ENCODE data around the gene PDPK1.

PDPK1 gene

GRCh38 chr16:2529061-2529931, 8.5 kb upstream of the PDPK1 start:
- H3K36me3 ChIP-seq (replicated peaks; ENCODE audit: low read depth, low read length): peaks cover 15% of the 10 kb centered on the region
- no peaks in the 10 kb centered on the region for H3K27me3 ChIP-seq (ENCODE audit: low read depth, low read length)
- no peak overlapping the region for H3K4me3 ChIP-seq (ENCODE audit: low read length)
- H3K4me1 ChIP-seq (ENCODE audit: low read length): peaks cover 6% of the 10 kb centered on the region; the same call in 1 of the 2 replicates
- TF ChIP-seq EZH2phosphoT487 (IDR thresholded peaks at IDR 0.05; ENCODE audit: low read depth): no peak
- no peak for TF ChIP-seq CTCF (IDR thresholded peaks at IDR 0.05; ENCODE audit: low read depth, low read length)
- H4K20me1 ChIP-seq (ENCODE audit: insufficient read depth, low read length): no peaks in the 10 kb centered on the region
- H3K27ac ChIP-seq (ENCODE audit: low read length): no peak overlapping the region
- H2AFZ ChIP-seq (ENCODE audit: low read depth, low read length): no peak overlapping the region
- no peak overlapping the region for H3K9ac ChIP-seq (ENCODE audit: low read length)
- no peaks in the 10 kb centered on the region for H3K9me3 ChIP-seq (ENCODE audit: insufficient read depth, low read length)
- H3K79me2 ChIP-seq (ENCODE audit: low read length): no peaks in the 10 kb centered on the region
- no peak overlapping the region for H3K4me2 ChIP-seq (ENCODE audit: low read length)

- Histone ChIP-seq H3K4me3 (ENCODE audit: low read length) (no peak overlapping the region), H3K36me3 (replicated peaks; ENCODE audit: low read depth, low read length) (peaks cover 11% of the 10 kb centered on the region), H3K4me2 (ENCODE audit: low read length) (no peak overlapping the region), H3K4me1 (ENCODE audit: low read length) (peaks cover 6% of the 10 kb centered on the region; the same call in 1 of the 2 replicates), H3K27ac (ENCODE audit: low read length) (no peak overlapping the region), H3K9ac (ENCODE audit: low read length) (no peak overlapping the region), H4K20me1 (ENCODE audit: insufficient read depth, low read length) (no peaks in the 10 kb centered on the region), H3K27me3 (ENCODE audit: low read depth, low read length) (no peaks in the 10 kb centered on the region), H2AFZ (ENCODE audit: low read depth, low read length) (no peak overlapping the region), H3K9me3 (ENCODE audit: insufficient read depth, low read length) (no peaks in the 10 kb centered on the region), H3K79me2 (ENCODE audit: low read length) (no peaks in the 10 kb centered on the region)
- TF ChIP-seq EZH2phosphoT487 (IDR thresholded peaks at IDR 0.05; ENCODE audit: low read depth) (no peak), CTCF (IDR thresholded peaks at IDR 0.05; ENCODE audit: low read depth, low read length) (no peak)
These were observed 7.7 kb upstream of the PDPK1 start for GRCh38 chr16:2529961-2530628.

GRCh38 chr16:2530629-2531318, 7.0 kb upstream of the PDPK1 start:
- H3K27ac ChIP-seq (ENCODE audit: low read length): no peak overlapping the region

More at GRCh38 chr16:2530629-2531318, 7.0 kb upstream of the PDPK1 start:
- TF ChIP-seq EZH2phosphoT487 (IDR thresholded peaks at IDR 0.05; ENCODE audit: low read depth) (no peak), CTCF (IDR thresholded peaks at IDR 0.05; ENCODE audit: low read depth, low read length) (no peak)
- Histone ChIP-seq H3K27me3 (ENCODE audit: low read depth, low read length) (no peaks in the 10 kb centered on the region), H3K4me2 (ENCODE audit: low read length) (peak overlapping the region; percentile 83), H3K36me3 (replicated peaks; ENCODE audit: low read depth, low read length) (peaks cover 11% of the 10 kb centered on the region), H3K79me2 (ENCODE audit: low read length) (no peaks in the 10 kb centered on the region), H2AFZ (ENCODE audit: low read depth, low read length) (no peak overlapping the region), H3K4me3 (ENCODE audit: low read length) (no peak overlapping the region), H3K4me1 (ENCODE audit: low read length) (peaks cover 6% of the 10 kb centered on the region; the same call in 1 of the 2 replicates), H3K9me3 (ENCODE audit: insufficient read depth, low read length) (no peaks in the 10 kb centered on the region), H4K20me1 (ENCODE audit: insufficient read depth, low read length) (no peaks in the 10 kb centered on the region), H3K9ac (ENCODE audit: low read length) (no peak overlapping the region)

Measured in OCI-LY3 (cell line).